ENCODE measurements around the gene GSTP1. TPM values are rescaled to one million over a fixed set of nuclear protein-coding genes. Genes with fewer than 3 reads are reported as not detected.

GSTP1 gene
- total RNA-seq, 1 experiment from 2014 or later: 570 TPM

DNA sequence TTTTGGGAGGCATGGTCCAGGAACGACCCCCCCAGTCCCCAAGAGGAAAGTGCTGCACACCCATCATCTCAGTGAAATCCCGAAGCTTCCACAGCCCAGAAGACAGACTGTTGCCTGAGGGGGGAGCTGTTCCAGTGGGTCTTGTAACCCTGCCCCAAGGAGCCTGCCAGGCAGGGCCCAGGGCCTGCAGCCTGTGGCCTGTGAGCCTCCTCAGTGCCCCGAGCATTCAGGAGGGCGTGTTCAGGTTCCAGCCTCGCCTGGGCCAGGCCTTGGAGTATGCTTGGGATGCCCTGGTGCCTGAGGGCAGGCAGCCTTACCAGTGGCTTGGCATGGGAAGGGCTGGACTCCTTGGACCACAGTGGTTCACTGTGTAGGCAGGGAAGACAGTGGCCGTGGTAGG is 42.4 kb upstream of the GSTP1 start:
- Histone ChIP-seq H3K36me3 (ENCODE audit: control insufficient read depth, insufficient read depth, low read length) (no peaks in the 10 kb centered on the region), H3K4me1 (ENCODE audit: control insufficient read depth, insufficient read depth, low read length) (peaks cover 3% of the 10 kb centered on the region; the same call in 1 of the 2 replicates), H3K4me3 (ENCODE audit: low read depth in 2 of 2, low read length in 2 of 2) (no peak overlapping the region), H3K27me3 (ENCODE audit: control insufficient read depth, insufficient read depth, low read length) (no peaks in the 10 kb centered on the region), H3K9me3 (ENCODE audit: control insufficient read depth, insufficient read depth, low read depth, low read length) (no peaks in the 10 kb centered on the region), H3K27ac (ENCODE audit: low read length) (no peak overlapping the region)
- TF ChIP-seq SIN3A (IDR thresholded peaks at IDR 0.05; ENCODE audit: borderline replicate concordance, insufficient read depth, low read depth, low read length): no peak
- no peak for TF ChIP-seq TCF7L2 (IDR thresholded peaks at IDR 0.05; ENCODE audit: low read depth, low read length)
- TF ChIP-seq POLR2AphosphoS5 (IDR thresholded peaks at IDR 0.05; ENCODE audit: low read depth, low read length): no peak
- TF ChIP-seq, protein P1, sequence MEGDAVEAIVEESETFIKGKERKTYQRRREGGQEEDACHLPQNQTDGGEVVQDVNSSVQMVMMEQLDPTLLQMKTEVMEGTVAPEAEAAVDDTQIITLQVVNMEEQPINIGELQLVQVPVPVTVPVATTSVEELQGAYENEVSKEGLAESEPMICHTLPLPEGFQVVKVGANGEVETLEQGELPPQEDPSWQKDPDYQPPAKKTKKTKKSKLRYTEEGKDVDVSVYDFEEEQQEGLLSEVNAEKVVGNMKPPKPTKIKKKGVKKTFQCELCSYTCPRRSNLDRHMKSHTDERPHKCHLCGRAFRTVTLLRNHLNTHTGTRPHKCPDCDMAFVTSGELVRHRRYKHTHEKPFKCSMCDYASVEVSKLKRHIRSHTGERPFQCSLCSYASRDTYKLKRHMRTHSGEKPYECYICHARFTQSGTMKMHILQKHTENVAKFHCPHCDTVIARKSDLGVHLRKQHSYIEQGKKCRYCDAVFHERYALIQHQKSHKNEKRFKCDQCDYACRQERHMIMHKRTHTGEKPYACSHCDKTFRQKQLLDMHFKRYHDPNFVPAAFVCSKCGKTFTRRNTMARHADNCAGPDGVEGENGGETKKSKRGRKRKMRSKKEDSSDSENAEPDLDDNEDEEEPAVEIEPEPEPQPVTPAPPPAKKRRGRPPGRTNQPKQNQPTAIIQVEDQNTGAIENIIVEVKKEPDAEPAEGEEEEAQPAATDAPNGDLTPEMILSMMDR (IDR thresholded peaks at IDR 0.05): no peak
- ChIA-PET POLR2A (interaction anchor here (0.7 kb wide), 1 partner anchor 25 kb away, joined by 3 read pairs; no protein-coding TSS in a partner anchor), CTCF (interaction anchor here (0.5 to 1.1 kb wide), 3 partner anchors 29 to 113 kb away, joined by 3 to 4 read pairs (median 3); partner anchors contain the start of gene RPS6KB2)
- DNase-seq (ENCODE audit: low read depth, low spot score) (no peak), ATAC-seq (peak; percentile 9; the same call in 1 of the 2 replicates)
- intact Hi-C loops (cut with micrococcal nuclease; ENCODE audit: unreplicated experiment) (no loop called here), in situ Hi-C loops (cut with HindIII; ENCODE audit: low pct_unique_long_range_greater_than_20kb, low sequenced_read_pairs) (no loop called here)
- BruUV-seq (replicated peaks): no TSS peak

DNA sequence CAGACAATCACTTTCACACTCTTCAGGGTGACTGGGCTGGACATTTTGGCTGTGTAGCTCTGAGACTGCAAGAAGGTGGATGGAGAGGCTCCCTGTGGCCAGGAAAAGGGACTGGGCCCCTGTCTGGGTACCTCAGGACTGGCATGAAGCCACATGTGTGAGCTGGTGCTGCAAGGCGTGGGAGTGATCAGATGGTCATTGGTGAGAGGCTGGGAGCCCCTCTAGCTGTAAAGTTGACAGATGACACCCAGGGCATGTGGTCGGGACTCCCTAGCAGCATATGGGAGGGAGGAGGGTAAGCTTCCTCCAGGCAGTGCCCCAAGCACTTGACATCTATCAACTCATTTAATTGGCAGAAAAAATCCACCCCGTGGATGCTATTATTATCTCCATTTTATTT is 41.4 kb upstream of the GSTP1 start:
- BruUV-seq (replicated peaks): no TSS peak
- no peak overlapping the region for H3K4me3 ChIP-seq (ENCODE audit: low read depth in 2 of 2, low read length in 2 of 2)
- DNase-seq (ENCODE audit: low read depth, low spot score) (no peak), ATAC-seq (no peak)
- in situ Hi-C loops (cut with HindIII; ENCODE audit: low pct_unique_long_range_greater_than_20kb, low sequenced_read_pairs) (no loop called here), intact Hi-C loops (cut with micrococcal nuclease; ENCODE audit: unreplicated experiment) (no loop called here)
- ChIA-PET POLR2A (interaction anchor here (0.5 kb wide), 1 partner anchor 30 kb away, joined by 3 read pairs; no protein-coding TSS in a partner anchor), CTCF (interaction anchor here (1.1 kb wide), 1 partner anchor 30 kb away, joined by 4 read pairs; no protein-coding TSS in a partner anchor)
- no peaks in the 10 kb centered on the region for H3K27me3 ChIP-seq (ENCODE audit: control insufficient read depth, insufficient read depth, low read length)
- H3K27ac ChIP-seq (ENCODE audit: low read length): no peak overlapping the region
- no peak for TF ChIP-seq TCF7L2 (IDR thresholded peaks at IDR 0.05; ENCODE audit: low read depth, low read length)
- TF ChIP-seq POLR2AphosphoS5 (IDR thresholded peaks at IDR 0.05; ENCODE audit: low read depth, low read length): no peak
- TF ChIP-seq, protein P1 (IDR thresholded peaks at IDR 0.05): no peak
- H3K4me1 ChIP-seq (ENCODE audit: control insufficient read depth, insufficient read depth, low read length): peaks cover 3% of the 10 kb centered on the region; the same call in 1 of the 2 replicates
- no peaks in the 10 kb centered on the region for H3K36me3 ChIP-seq (ENCODE audit: control insufficient read depth, insufficient read depth, low read length)
- H3K9me3 ChIP-seq (ENCODE audit: control insufficient read depth, insufficient read depth, low read depth, low read length): no peaks in the 10 kb centered on the region

DNA sequence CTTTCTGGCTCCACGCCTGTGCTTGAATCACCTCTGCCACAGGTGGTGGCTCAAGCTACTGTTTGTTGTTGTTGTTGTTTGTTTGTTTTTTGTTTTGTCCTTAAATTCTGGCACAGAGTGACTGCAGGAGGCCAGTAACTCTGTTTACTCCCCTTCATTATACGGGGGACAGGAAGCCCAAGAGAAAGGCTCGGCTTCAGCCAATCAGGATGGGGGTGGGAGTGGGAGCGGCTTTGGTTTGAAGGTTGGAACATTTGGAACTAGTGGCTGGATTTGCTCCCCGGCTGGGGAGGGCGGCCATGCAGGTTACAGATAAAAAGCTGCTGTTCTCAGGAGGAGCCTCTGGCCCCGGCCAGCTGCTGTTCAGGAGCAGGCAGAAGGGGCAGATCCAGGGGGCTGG is 40.6 kb upstream of the GSTP1 start:
- Histone ChIP-seq H3K27ac (ENCODE audit: low read length) (no peak overlapping the region), H3K4me1 (ENCODE audit: control insufficient read depth, insufficient read depth, low read length) (peaks cover 3% of the 10 kb centered on the region; the same call in 1 of the 2 replicates), H3K9me3 (ENCODE audit: control insufficient read depth, insufficient read depth, low read depth, low read length) (no peaks in the 10 kb centered on the region), H3K36me3 (ENCODE audit: control insufficient read depth, insufficient read depth, low read length) (no peaks in the 10 kb centered on the region), H3K27me3 (ENCODE audit: control insufficient read depth, insufficient read depth, low read length) (no peaks in the 10 kb centered on the region), H3K4me3 (ENCODE audit: low read depth in 2 of 2, low read length in 2 of 2) (no peak overlapping the region)
- ChIA-PET CTCF (no interaction called here), POLR2A (no interaction called here)
- ATAC-seq: no peak; the same call in 1 of the 2 replicates
- TF ChIP-seq, protein P2, sequence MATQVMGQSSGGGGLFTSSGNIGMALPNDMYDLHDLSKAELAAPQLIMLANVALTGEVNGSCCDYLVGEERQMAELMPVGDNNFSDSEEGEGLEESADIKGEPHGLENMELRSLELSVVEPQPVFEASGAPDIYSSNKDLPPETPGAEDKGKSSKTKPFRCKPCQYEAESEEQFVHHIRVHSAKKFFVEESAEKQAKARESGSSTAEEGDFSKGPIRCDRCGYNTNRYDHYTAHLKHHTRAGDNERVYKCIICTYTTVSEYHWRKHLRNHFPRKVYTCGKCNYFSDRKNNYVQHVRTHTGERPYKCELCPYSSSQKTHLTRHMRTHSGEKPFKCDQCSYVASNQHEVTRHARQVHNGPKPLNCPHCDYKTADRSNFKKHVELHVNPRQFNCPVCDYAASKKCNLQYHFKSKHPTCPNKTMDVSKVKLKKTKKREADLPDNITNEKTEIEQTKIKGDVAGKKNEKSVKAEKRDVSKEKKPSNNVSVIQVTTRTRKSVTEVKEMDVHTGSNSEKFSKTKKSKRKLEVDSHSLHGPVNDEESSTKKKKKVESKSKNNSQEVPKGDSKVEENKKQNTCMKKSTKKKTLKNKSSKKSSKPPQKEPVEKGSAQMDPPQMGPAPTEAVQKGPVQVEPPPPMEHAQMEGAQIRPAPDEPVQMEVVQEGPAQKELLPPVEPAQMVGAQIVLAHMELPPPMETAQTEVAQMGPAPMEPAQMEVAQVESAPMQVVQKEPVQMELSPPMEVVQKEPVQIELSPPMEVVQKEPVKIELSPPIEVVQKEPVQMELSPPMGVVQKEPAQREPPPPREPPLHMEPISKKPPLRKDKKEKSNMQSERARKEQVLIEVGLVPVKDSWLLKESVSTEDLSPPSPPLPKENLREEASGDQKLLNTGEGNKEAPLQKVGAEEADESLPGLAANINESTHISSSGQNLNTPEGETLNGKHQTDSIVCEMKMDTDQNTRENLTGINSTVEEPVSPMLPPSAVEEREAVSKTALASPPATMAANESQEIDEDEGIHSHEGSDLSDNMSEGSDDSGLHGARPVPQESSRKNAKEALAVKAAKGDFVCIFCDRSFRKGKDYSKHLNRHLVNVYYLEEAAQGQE (IDR thresholded peaks at IDR 0.05; ENCODE audit: insufficient read depth in 1 of 2, low read depth in 2 of 2, low read length in 1 of 2): no peak
- intact Hi-C loops (cut with micrococcal nuclease; ENCODE audit: unreplicated experiment) (no loop called here), in situ Hi-C loops (cut with HindIII; ENCODE audit: low pct_unique_long_range_greater_than_20kb, low sequenced_read_pairs) (no loop called here)
- DNase-seq (ENCODE audit: low read depth, low spot score): no peak
- no TSS peak for BruUV-seq (replicated peaks)
